ENCODE data around the gene CLP1.

DNA sequence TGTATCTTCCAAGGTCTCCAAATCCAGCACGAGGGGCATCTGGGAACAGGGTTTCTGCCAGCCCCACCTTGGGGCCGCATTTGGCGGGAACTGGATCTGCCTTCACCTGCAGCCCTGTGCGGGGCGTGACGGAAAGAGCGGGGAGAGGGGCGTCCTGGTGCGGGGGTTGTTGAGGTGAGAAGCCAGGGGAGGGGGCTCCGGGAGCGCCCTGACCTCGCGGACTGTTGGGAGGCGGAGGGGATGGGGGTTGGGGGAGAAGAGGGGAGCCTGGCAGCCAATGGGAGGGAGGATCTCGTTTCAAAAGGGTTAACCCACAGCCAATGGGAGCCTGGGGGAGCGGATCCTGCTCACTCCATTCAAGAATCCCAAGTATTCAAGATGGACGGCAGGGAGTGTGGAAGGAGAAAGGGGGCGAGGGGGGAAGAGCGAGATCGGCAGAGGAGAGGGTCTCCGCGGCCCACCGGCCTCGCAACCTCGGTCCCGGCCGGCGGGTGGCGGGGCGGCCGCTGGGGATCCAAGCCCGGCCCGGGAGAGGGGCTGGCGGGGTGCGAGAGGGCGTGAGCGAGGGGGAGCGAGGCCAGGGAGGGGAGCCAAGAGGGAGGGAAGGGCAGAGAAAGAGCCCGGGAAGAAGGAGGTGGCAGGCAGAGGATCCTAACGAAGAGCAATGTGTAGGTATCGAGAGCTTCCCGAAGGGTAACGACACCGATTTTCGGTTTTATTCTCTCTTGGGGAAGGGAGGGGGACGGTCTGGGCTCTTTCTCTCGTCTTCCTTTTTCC, 19.4 kb upstream of the CLP1 start:
- TF ChIP-seq CTCF (IDR thresholded peaks at IDR 0.05) (no peak), POLR2A (IDR thresholded peaks at IDR 0.05) (no peak)
